GM12801 (cell line): ENCODE results near the gene ZSWIM9.

Experiments used
- TF ChIP-seq, protein P1 (sequence below): IDR thresholded peaks from one replicate; pipeline ENCODE4 v1.5.1; 2011; ENCODE audit warnings: control low read depth; ENCODE audit not compliant: insufficient read length; ENCODE audit errors: extremely low read depth

ZSWIM9 gene

DNA sequence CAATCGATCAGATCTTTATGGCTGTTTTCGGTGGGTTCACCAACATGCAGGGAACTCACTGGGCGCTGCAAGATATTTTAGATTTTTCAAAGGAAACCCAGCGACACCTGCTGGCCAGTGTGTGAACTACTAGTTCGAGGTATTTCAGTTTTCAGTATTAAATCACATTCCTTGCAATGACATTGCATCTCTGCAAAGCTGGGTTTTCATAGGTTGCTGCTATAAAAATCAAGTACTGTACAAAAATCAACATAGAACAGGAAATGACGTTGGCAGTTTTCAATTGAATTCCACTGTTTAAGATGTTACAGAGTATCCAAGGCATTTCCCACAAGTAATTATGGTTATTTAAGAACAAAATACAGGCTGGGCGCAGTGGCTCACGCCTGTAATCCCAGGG is 17.9 kb upstream of the ZSWIM9 start:
- TF ChIP-seq, protein P1, sequence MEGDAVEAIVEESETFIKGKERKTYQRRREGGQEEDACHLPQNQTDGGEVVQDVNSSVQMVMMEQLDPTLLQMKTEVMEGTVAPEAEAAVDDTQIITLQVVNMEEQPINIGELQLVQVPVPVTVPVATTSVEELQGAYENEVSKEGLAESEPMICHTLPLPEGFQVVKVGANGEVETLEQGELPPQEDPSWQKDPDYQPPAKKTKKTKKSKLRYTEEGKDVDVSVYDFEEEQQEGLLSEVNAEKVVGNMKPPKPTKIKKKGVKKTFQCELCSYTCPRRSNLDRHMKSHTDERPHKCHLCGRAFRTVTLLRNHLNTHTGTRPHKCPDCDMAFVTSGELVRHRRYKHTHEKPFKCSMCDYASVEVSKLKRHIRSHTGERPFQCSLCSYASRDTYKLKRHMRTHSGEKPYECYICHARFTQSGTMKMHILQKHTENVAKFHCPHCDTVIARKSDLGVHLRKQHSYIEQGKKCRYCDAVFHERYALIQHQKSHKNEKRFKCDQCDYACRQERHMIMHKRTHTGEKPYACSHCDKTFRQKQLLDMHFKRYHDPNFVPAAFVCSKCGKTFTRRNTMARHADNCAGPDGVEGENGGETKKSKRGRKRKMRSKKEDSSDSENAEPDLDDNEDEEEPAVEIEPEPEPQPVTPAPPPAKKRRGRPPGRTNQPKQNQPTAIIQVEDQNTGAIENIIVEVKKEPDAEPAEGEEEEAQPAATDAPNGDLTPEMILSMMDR, result no peak

DNA sequence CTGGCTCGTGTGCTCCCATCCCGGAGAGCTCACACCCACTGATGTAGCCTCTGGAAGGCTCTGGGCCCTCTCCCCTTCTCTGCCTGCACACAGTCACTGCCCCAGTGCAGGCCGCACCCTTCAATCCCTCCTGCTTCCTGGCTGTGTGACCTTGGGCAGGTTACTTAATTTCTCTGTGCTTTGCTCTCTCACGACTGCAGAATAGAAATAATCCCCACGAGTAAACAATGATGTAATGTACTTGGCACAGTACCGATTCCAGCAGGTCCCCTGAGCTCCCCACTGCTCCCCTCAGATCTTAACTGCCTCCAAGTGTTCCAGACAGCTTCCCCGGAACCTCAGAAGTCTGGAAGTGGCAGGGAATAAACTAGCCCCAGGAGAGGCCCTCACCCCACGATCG is 16.5 kb upstream of the ZSWIM9 start:
- TF ChIP-seq, protein P1, result no peak

DNA sequence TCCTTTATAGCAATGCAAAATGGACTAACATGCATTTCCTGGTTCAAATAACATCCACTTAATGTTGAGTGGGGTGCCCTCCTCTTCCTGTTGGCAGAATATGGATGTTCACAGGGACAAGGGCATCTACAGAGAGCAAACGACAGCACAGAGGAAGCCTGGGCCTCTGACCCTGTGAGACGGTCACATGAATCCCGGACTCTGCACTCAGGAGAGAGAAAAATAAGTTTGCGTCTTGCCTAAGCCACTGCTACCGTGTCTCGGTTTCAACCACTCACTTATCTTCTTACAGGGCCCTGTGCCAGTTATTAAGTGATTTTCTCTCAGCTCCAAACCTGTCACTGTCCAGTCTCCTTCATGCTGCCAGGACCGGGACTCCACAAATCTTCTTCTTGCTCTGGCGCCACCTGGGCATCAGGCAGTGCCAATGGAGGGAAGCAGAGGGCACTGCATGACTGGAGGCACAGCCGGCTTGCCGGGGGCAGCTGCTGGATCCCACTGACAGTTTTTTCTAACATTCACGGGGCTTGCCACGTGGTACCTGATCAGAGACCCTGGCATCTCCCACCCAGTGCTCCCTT is 12.2 kb upstream of the ZSWIM9 start:
- TF ChIP-seq, protein P1, result no peak

DNA sequence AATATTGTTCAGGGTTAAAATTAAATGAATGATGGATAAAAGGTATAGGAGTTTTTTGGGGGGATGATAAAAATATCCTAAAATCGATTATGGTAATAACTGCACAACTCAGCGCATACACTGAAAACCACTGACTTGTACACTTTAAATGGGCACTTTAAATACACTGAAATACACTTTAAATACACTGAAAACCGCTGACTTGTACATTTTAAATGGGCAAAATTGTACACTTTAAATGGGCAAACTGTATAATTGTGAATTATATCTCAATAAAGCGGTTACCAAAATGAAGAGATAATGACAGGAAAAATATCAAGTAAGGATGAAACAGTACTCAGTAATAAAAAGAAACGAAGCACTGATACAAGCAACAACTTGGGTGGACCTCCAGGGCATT is 1.8 kb upstream of the ZSWIM9 start:
- TF ChIP-seq, protein P1, result no peak

DNA sequence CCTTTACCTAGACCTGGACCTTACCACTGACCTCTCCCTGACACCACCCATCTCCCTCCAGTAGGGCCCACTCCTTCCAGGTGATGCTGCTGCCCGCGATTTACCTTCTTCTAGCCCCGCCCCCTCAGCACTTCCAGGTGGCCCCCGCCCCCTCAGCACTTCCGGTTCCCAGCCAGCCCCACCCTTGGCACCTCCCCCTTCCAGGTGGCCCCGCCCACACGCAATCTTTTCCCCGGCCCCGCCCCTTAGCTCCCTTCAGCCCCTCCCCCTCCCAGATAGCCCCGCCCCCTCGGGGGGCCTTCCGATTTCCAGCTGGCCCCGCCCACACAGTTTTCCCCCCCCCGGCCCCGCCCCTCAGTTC is 922 bp upstream of the ZSWIM9 start:
- TF ChIP-seq, protein P1, result no peak

DNA sequence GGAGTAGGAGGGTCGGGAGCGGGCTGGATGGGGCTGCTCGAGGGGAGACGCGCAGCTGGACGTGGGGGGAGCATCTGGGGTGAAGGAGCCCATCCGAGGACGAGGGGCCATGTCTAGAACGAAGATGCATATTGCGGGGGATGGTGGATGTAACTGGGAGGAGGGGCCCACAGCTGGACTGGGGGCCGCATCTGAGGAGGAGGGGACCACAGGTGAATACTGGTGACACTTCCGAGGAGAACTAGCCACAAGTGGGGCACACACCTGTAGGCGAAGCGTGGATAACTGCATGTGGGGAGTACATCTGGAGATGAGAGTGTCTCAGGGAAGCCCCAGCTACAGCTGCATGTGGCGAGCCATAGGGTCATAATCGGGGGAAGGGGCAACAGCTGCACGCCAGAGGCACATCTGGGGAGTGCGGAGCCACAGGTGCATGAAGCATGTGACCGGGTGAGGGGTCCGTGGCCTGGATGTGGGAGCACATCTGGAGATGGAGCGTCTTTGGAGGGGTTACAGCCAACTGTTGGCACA is 402 bp downstream of the ZSWIM9 start:
- TF ChIP-seq, protein P1, result no peak

- TF ChIP-seq, protein P1, result no peak
Observed at GRCh38 chr19:48171710-48172109, 1.2 kb downstream of the ZSWIM9 start.

GRCh38 chr19:48174445-48175030 is 4.1 kb downstream of the ZSWIM9 start:
- TF ChIP-seq, protein P1, result no peak
